Hypothalamus (tissue), 51 donors: ENCODE measurements around the gene OR6V1.
A peak's percentile ranks its signal among the peaks of the same experiment; 100 is the strongest.

Source experiments
- DNase-seq, 51 donors: peaks; one replicate each; lab custom pipeline; 2025; lab: John Stamatoyannopoulos, UW

The OR6V1 gene, protein sequence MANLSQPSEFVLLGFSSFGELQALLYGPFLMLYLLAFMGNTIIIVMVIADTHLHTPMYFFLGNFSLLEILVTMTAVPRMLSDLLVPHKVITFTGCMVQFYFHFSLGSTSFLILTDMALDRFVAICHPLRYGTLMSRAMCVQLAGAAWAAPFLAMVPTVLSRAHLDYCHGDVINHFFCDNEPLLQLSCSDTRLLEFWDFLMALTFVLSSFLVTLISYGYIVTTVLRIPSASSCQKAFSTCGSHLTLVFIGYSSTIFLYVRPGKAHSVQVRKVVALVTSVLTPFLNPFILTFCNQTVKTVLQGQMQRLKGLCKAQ

DNA sequence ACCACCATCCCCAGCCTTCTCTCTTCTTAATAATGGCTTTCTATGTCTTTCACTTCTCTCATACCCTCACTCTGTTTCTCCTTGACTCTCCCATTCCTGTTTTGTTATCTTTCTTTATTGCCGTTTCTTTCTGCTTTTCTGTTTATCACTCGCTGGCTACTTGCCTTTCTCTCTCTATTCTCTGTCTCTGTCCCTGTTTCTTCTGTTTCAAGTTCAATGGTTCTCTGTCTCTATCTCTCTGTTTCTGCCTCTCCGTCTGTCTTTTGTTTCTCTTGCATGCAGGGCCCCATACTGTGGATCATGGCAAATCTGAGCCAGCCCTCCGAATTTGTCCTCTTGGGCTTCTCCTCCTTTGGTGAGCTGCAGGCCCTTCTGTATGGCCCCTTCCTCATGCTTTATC, at the start of gene OR6V1:
Gene OR6V1, plus strand, starts transcription at position 301 of the 400 bp plus-strand sequence. Its CDS starts 0 bp downstream, at position 301.
- DNase-seq = no peak

DNA sequence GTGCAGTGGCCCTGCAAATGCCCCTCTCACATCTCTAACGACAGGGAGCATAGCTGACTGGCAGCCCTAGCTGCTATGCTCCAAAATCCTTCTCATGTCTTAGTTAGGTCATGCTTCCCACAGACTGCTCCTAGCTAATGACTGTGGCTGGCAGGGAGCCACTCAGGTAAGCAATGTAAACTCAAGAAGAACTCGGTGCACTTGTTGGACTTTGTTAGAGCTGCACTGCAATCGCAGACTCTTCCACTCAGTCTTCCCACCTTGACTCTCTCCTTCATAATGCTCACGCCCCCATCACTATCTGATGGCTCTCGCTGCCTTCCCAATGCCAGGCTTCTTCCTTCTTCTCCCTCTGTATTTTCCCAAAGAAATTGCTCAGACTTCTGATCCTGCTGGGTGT, 49.2 kb upstream of the OR6V1 start:
- no peak for DNase-seq

GRCh38 chr7:143003393-143004051, 48.6 kb upstream of the OR6V1 start:
- DNase-seq = peak in 3 of 51 donors; percentile 1 to 16 (median 6)

- peak in 1 of 51 donors; percentile 49 for DNase-seq
Measured at GRCh38 chr7:143005632-143006260, 46.4 kb upstream of the OR6V1 start.

DNA sequence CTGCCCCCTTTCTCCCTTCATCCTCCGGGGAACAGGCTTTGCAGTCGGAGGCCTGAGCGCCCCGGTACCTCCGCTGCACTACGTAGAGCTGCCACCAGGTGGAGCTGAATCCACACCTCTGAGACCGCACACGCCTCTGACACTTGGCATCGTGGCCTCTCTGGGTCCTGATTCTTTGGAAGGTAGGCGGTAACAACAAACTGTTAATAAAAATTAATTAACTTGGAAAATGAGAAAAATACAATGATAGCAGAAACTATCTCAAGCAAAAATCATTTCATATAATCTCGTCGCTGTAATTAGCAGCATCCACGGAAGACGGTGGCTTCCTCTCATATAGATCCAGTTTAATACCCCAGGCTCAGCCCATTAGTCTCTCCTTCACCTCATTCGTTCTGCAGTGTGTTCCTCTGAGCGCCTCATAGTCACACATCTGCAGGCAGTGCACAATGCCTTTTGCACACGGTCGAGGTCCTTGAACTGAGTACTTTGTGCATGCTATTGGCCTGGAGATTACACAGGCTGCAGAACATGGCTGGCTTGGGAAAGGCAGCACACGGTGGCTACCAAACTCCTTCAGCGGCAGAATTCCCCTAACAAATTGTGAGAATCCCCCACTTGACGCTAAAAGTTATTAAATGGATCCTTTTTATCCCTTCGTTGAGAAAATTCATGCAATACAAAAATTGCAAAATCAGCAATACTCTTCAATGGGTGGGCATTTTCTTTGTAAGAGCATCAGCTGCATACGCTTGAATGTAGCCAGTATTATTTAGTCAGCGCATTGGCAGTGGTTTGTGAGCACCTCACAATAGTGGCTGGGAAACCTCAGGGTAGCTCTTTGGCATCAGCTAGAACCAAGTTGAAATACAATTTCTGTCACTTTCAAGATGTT, 43.9 kb upstream of the OR6V1 start:
- DNase-seq = peak in 50 of 51 donors; percentile 11 to 84 (median 51)

- no peak for DNase-seq
Measured at GRCh38 chr7:143012001-143012400, 40.1 kb upstream of the OR6V1 start.

DNA sequence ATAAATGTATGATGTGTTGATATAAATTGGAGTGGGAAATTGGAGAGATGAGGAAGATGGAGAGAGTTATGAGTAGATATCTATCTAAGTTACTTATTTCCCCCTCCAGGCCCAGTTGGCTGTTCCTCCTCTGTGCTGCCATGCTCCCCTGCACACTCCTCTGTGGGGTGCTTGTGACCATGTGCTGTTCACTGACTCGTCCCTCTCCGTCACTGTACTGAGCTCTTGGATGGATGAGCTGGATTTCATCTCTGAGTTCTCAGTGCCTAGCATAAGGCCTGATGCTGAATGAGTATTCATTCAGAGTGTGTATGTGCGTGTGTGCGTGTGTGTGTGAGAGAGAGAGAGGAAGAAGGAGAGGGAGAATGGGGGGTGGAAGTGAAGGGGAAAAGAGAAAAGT, 39.7 kb upstream of the OR6V1 start:
- DNase-seq = no peak

GRCh38 chr7:143013473-143013872, 38.7 kb upstream of the OR6V1 start:
- peak in 1 of 51 donors; percentile 13 for DNase-seq

- peak in 1 of 51 donors; percentile 20 for DNase-seq
Measured at GRCh38 chr7:143013893-143014292, 38.2 kb upstream of the OR6V1 start.

DNA sequence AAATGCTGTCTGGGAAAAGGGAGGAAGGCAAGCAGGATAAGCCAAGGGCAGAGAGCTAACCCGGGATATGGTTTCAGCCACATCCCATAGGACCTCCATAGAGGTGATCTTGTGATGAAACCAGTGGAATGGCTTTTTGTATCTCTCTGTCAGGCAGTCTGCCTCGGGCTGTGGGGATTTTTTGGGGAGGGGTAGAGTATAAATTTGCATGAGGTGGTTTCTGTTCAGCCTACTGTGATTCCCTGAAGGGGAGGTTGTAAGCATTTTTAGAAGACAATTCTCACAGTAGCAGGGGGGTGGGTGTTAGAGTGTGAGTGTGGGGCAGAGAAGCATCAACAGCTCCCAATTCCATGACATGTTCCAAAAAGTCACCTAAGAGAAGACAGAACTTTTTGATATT, 37.1 kb upstream of the OR6V1 start:
- DNase-seq = no peak

GRCh38 chr7:143015926-143016490, 36.1 kb upstream of the OR6V1 start:
- no peak for DNase-seq

DNA sequence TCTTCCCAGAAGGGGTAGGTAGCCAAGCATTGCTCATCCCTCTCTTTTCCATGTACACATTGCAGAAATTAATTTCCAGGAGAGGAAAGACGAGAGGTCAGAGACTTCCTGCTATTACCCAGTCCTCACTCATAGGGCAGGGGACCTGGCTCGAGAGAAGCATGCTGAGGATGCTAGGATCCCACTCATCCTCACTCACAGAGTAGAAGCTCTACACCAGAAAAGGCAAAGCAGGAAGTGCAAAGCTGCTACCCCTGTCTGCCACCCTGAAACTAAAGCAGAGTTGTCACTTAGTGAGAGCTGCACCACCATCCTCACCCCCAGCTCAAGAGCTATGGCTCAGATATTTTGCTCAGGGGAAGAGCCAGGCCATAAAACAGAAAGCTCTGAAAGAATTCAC, 35.1 kb upstream of the OR6V1 start:
- no peak for DNase-seq

DNA sequence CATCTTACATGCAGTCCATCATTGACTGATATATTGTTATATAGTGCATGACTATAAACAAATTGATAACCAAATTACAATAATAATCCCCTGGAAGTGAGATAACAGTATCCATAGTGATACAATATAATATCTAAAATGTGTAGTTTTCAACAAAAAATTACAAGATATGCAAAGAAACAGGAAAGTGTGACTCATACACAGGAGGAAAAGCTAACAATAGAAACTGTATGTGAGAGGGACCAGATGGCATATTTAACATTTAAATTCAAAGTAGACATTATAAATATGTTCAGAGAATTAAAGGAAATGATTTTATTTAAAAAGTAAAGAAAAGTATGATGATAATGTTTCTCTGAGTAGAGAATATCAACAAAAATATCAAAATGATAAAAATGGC, 33.2 kb upstream of the OR6V1 start:
- DNase-seq = no peak

DNA sequence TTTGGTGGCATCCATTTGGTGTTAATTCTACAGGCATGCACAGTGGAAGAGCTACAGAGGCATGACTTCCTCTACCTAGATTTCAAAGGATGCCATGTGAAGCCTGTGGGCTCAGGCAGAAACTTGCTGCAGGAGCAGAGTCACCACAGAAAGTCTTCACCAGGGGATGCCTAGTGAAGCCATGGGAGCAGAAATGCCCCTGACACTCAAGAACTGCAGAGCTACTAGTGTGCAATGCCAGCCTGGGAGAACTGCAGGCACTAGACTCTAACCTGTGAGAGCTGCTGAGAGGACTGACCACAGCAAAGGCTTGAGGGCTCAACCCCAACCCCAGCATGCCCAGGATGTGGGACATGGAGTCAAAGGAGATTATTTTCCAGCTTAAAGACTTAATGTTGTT, 29.1 kb upstream of the OR6V1 start:
- no peak for DNase-seq

DNA sequence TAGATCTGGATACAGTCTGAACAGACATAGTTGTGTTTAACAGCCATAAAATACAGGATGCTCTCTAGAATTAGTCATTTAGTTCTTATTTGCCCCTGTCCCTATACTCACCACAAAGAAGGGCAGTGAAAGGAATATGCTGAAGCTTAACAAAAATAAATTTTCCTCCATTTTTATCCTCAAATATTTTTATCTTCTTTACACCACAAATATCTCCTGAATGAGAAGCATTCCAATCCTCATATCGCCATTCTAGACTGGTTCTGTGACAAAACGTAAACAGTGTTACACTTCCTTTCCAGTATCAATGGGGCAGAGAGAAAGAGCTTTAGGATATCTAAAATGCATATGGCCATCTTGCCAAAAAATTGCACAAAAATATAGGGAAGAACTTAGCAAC, 26.8 kb upstream of the OR6V1 start:
- DNase-seq = no peak

DNA sequence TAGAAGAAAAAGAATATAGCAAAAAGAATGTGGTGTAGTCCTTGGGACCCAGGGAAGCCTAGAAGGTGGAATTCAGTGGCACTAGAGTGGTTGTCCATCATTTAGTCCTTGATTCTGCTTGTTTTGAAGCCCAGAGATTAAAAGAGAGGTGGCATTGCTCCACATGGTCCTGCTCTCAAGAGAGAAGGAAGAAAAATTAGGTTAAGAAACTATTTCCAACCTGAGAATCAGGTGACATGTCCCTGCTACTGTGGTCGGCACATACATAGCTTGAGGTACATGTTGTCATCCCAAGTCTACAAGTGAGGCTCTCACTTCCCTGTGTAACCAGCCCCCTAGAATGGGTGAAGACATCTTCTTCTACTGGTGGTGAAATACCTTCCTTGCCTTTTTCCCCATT, 25.1 kb upstream of the OR6V1 start, which contains the start of gene OR9A2:
Gene OR9A2, minus strand, starts transcription at position 101 of the 400 bp plus-strand sequence. Its CDS starts 0 bp downstream, at position 101.
- no peak for DNase-seq

DNA sequence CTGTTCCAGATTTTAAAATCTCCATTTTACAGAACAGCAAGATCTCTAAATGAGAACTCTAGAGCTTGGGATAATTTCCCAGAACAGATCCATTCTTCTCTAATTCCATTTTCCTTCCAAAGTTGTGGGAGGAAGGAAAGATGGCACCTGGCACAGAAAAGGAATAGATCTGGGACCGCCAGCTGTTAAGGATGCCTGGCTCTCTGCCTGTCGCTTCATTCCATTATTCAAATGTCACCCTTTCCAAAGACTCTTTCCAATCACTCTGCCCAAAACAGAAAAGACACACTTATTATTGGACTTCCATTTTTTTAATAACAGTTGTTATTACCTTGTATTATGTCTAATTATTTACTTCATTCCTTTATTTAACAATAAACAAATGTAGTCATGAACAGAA, 24.5 kb upstream of the OR6V1 start:
- no peak for DNase-seq

- DNase-seq = no peak
Measured at GRCh38 chr7:143038635-143039034, 13.5 kb upstream of the OR6V1 start.

- no peak for DNase-seq
Measured at GRCh38 chr7:143040209-143040715, 11.9 kb upstream of the OR6V1 start.

GRCh38 chr7:143041346-143041745, 10.8 kb upstream of the OR6V1 start:
- DNase-seq = no peak
